ENCODE measurements around the gene PSMC5. TPM values are rescaled to one million over a fixed set of nuclear protein-coding genes. Genes with fewer than 3 reads are reported as not detected.

The PSMC5 gene
- total RNA-seq, 1 donor from 2014 or later: 178 TPM

GRCh38 chr17:63843910-63844677, 16.9 kb downstream of the PSMC5 start:
- peaks cover 4% of the 10 kb centered on the region for H3K27me3 Mint-ChIP-seq (ENCODE audit: low read depth)
- DNase-seq (ENCODE audit: low read depth, low spot score): no peak
- H3K36me3 Mint-ChIP-seq (ENCODE audit: low read depth): peaks cover 5% of the 10 kb centered on the region
- peaks cover 7% of the 10 kb centered on the region for H3K9me3 Mint-ChIP-seq
- no peak overlapping the region for H3K27ac Mint-ChIP-seq (ENCODE audit: unreplicated experiment)
- H3K4me1 Mint-ChIP-seq: peaks cover 38% of the 10 kb centered on the region
- peak overlapping the region; percentile 88 for H3K4me3 Mint-ChIP-seq
- TF ChIP-seq, protein P1, sequence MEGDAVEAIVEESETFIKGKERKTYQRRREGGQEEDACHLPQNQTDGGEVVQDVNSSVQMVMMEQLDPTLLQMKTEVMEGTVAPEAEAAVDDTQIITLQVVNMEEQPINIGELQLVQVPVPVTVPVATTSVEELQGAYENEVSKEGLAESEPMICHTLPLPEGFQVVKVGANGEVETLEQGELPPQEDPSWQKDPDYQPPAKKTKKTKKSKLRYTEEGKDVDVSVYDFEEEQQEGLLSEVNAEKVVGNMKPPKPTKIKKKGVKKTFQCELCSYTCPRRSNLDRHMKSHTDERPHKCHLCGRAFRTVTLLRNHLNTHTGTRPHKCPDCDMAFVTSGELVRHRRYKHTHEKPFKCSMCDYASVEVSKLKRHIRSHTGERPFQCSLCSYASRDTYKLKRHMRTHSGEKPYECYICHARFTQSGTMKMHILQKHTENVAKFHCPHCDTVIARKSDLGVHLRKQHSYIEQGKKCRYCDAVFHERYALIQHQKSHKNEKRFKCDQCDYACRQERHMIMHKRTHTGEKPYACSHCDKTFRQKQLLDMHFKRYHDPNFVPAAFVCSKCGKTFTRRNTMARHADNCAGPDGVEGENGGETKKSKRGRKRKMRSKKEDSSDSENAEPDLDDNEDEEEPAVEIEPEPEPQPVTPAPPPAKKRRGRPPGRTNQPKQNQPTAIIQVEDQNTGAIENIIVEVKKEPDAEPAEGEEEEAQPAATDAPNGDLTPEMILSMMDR (conservative IDR thresholded peaks at IDR 0.05): no peak

- no peak overlapping the region for H3K27ac Mint-ChIP-seq (ENCODE audit: unreplicated experiment)
- H3K4me3 Mint-ChIP-seq: peak overlapping the region; percentile 36
- TF ChIP-seq, protein P1 (conservative IDR thresholded peaks at IDR 0.05): no peak
- peaks cover 31% of the 10 kb centered on the region for H3K4me1 Mint-ChIP-seq
- no peak for DNase-seq (ENCODE audit: low read depth, low spot score)
- peaks cover 7% of the 10 kb centered on the region for H3K9me3 Mint-ChIP-seq
- H3K27me3 Mint-ChIP-seq (ENCODE audit: low read depth): peaks cover 6% of the 10 kb centered on the region
- peaks cover 5% of the 10 kb centered on the region for H3K36me3 Mint-ChIP-seq (ENCODE audit: low read depth)
Observed at GRCh38 chr17:63845509-63845908, 18.3 kb downstream of the PSMC5 start.

DNA sequence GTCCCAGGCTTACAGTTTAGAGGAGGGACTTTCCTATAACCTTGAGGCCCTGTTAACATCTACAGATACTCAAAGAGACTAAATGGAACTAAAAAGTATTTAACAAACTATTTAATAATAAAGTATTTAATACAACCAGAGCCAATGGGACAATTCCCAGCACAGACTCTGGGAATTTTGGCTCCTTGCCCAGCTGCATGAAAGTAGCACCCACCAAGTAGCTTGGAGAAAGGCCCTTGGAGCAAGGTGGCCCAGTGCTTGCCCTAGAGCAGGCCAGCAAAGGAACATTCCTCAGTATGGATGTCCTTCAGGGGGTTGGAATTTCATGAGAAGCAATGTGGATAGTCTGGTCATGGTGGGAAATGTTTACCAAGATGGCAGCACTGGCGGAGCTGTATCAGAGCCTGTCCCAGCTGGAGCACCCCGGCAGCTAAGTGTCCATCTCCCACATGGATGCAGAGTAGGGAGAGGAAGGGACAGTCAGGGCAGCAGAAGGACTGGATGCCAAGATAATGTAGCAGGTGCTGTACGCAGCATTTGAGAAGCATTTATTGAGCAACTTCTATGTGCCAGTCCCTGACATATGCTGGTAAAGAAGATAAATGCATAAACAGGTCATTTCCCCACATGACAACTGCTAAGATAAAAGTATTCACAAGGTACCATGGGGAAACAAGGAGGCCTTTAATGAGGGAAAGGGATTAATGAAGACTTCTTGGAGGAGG, 20.5 kb downstream of the PSMC5 start:
- Mint-ChIP-seq H3K27me3 (ENCODE audit: low read depth) (peaks cover 11% of the 10 kb centered on the region), H3K4me1 (peaks cover 22% of the 10 kb centered on the region), H3K9me3 (peaks cover 7% of the 10 kb centered on the region), H3K4me3 (peak overlapping the region; percentile 58), H3K27ac (ENCODE audit: unreplicated experiment) (no peak overlapping the region), H3K36me3 (ENCODE audit: low read depth) (peaks cover 5% of the 10 kb centered on the region)
- TF ChIP-seq, protein P1 (conservative IDR thresholded peaks at IDR 0.05): no peak
- DNase-seq (ENCODE audit: low read depth, low spot score): no peak

DNA sequence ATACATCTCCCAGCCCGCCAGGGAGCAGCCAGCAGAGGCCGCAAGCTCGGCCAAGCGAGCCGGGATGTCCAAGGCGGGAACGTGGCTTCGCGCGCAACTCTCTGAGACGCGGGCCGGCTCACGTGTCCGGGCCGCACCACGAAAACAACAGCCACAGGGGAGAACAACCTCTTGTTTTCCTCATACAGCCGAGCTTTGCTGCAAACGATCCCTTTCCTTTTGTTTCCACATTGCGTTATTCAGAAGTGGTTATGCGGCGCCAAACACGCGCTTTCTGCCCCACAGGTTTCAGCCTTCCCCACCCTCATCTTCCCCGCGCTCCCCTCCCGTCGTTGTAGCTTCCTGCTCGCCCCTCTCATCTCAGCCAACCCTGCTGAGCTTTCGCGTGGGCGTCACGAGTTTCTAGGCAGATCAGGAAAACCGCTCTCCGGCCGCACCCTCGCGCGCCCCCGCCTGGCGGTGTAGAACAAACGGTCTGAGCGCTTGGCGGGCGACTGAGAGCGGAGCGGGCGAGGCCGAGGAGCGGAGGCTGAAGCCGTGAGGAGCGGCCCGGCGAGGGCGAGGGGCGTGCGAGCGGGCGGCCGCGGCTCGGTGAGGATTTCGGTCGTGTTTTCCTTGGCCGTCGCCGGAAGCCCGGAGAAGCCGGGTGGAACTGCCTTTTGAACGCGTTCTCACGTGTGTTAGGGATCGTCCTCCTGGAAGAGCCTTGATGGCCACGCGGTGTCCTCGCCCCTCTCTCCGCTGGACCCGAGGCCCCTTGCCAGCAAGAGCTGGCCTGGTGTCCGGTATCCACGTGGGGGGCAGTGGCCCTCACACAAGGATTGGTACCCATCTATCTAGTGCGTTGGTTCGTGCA, 21.8 kb downstream of the PSMC5 start:
- Mint-ChIP-seq H3K27me3 (ENCODE audit: low read depth) (peaks cover 12% of the 10 kb centered on the region), H3K9me3 (peaks cover 7% of the 10 kb centered on the region), H3K4me3 (peak overlapping the region; percentile 7), H3K27ac (ENCODE audit: unreplicated experiment) (peak overlapping the region; percentile 99), H3K4me1 (peaks cover 17% of the 10 kb centered on the region), H3K36me3 (ENCODE audit: low read depth) (peaks cover 5% of the 10 kb centered on the region)
- TF ChIP-seq, protein P1 (conservative IDR thresholded peaks at IDR 0.05): peak; percentile 66
- DNase-seq (ENCODE audit: low read depth, low spot score): peak; percentile 66

GRCh38 chr17:63850401-63850800, 23.2 kb downstream of the PSMC5 start:
- Mint-ChIP-seq H3K9me3 (peaks cover 7% of the 10 kb centered on the region), H3K4me3 (no peak overlapping the region), H3K27me3 (ENCODE audit: low read depth) (peaks cover 22% of the 10 kb centered on the region), H3K4me1 (peaks cover 13% of the 10 kb centered on the region), H3K27ac (ENCODE audit: unreplicated experiment) (no peak overlapping the region), H3K36me3 (ENCODE audit: low read depth) (peaks cover 5% of the 10 kb centered on the region)
- no peak for DNase-seq (ENCODE audit: low read depth, low spot score)
- TF ChIP-seq, protein P1 (conservative IDR thresholded peaks at IDR 0.05): no peak
